ENCODE data around the gene TRAPPC3L.

Gene TRAPPC3L

GRCh38 chr6:116542426-116542825 lies 3.1 kb downstream of the TRAPPC3L start:
- no peak overlapping the region for H4K8ac ChIP-seq (ENCODE audit: low read length)
- no peaks in the 10 kb centered on the region for H3K79me1 ChIP-seq (replicated peaks; ENCODE audit: low read length, poor library complexity, severe bottlenecking)
- H3K9me3 ChIP-seq (ENCODE audit: control insufficient read depth, low read length), result no peaks in the 10 kb centered on the region
- no peaks in the 10 kb centered on the region for H3K4me1 ChIP-seq (ENCODE audit: control insufficient read depth, insufficient read depth, low read depth, low read length)
- no peak overlapping the region for H3K9ac ChIP-seq (ENCODE audit: low read length)
- no peak overlapping the region for H3K18ac ChIP-seq (ENCODE audit: low read depth in 1 of 2, low read length in 2 of 2)
- H2BK120ac ChIP-seq (ENCODE audit: low read depth, low read length), result no peak overlapping the region
- H3K27me3 ChIP-seq (ENCODE audit: control insufficient read depth in 1 of 2, insufficient read depth in 1 of 2, low read length in 2 of 2), result no peaks in the 10 kb centered on the region
- H3K4me3 ChIP-seq (ENCODE audit: insufficient read depth in 1 of 2, low read depth in 1 of 2, low read length in 2 of 2), result no peak overlapping the region
- H2AK5ac ChIP-seq (ENCODE audit: low read length, severe bottlenecking), result no peak overlapping the region
- no peak overlapping the region for H3K4ac ChIP-seq (ENCODE audit: low read depth in 1 of 2, low read length in 2 of 2)
- H2BK15ac ChIP-seq (ENCODE audit: low read depth, poor library complexity, severe bottlenecking), result no peak overlapping the region
- H4K91ac ChIP-seq (ENCODE audit: low read length), result no peak overlapping the region
- DNase-seq, result no peak
- H3K27ac ChIP-seq (ENCODE audit: low read length, poor library complexity, severe bottlenecking), result no peak overlapping the region
- H3K4me2 ChIP-seq (ENCODE audit: low read length, poor library complexity, severe bottlenecking), result no peak overlapping the region
- H2AFZ ChIP-seq (ENCODE audit: low read depth, low read length), result no peak overlapping the region
- no peak overlapping the region for H2BK12ac ChIP-seq (ENCODE audit: low read length in 2 of 2)
- no peak overlapping the region for H3K23ac ChIP-seq (ENCODE audit: low read length in 2 of 2)
- no peak overlapping the region for H2BK5ac ChIP-seq (ENCODE audit: low read depth, low read length, poor library complexity, severe bottlenecking)
- no peak overlapping the region for H3K14ac ChIP-seq (ENCODE audit: low read length in 2 of 2)
- H3K36me3 ChIP-seq (ENCODE audit: control insufficient read depth in 1 of 2, insufficient read depth in 2 of 2, low read depth in 1 of 2, low read length in 2 of 2), result no peaks in the 10 kb centered on the region

- Histone ChIP-seq H3K27me3 (ENCODE audit: control insufficient read depth in 1 of 2, insufficient read depth in 1 of 2, low read length in 2 of 2) (no peaks in the 10 kb centered on the region), H2BK15ac (ENCODE audit: low read depth, poor library complexity, severe bottlenecking) (no peak overlapping the region), H4K91ac (ENCODE audit: low read length) (no peak overlapping the region), H3K36me3 (ENCODE audit: control insufficient read depth in 1 of 2, insufficient read depth in 2 of 2, low read depth in 1 of 2, low read length in 2 of 2) (no peaks in the 10 kb centered on the region), H3K9ac (ENCODE audit: low read length) (peak overlapping the region; percentile 23), H3K23ac (ENCODE audit: low read length in 2 of 2) (no peak overlapping the region), H3K14ac (ENCODE audit: low read length in 2 of 2) (no peak overlapping the region), H3K9me3 (ENCODE audit: control insufficient read depth, low read length) (no peaks in the 10 kb centered on the region), H4K8ac (ENCODE audit: low read length) (no peak overlapping the region), H2AK5ac (ENCODE audit: low read length, severe bottlenecking) (no peak overlapping the region), H3K79me1 (replicated peaks; ENCODE audit: low read length, poor library complexity, severe bottlenecking) (no peaks in the 10 kb centered on the region), H3K4me1 (ENCODE audit: control insufficient read depth, insufficient read depth, low read depth, low read length) (no peaks in the 10 kb centered on the region), H3K4me2 (ENCODE audit: low read length, poor library complexity, severe bottlenecking) (no peak overlapping the region), H3K4me3 (ENCODE audit: insufficient read depth in 1 of 2, low read depth in 1 of 2, low read length in 2 of 2) (no peak overlapping the region), H2AFZ (ENCODE audit: low read depth, low read length) (no peak overlapping the region), H2BK120ac (ENCODE audit: low read depth, low read length) (no peak overlapping the region), H3K27ac (ENCODE audit: low read length, poor library complexity, severe bottlenecking) (no peak overlapping the region), H2BK12ac (ENCODE audit: low read length in 2 of 2) (no peak overlapping the region), H3K18ac (ENCODE audit: low read depth in 1 of 2, low read length in 2 of 2) (no peak overlapping the region), H2BK5ac (ENCODE audit: low read depth, low read length, poor library complexity, severe bottlenecking) (no peak overlapping the region), H3K4ac (ENCODE audit: low read depth in 1 of 2, low read length in 2 of 2) (no peak overlapping the region)
- 29% methylated on average over 3 of the region's 4 CpGs for WGBS
- peak; percentile 73 for DNase-seq
Observed at GRCh38 chr6:116536216-116536621, 9.3 kb downstream of the TRAPPC3L start.

GRCh38 chr6:116535109-116535508 lies 10.4 kb downstream of the TRAPPC3L start:
- H3K4ac ChIP-seq (ENCODE audit: low read depth in 1 of 2, low read length in 2 of 2), result no peak overlapping the region
- H3K18ac ChIP-seq (ENCODE audit: low read depth in 1 of 2, low read length in 2 of 2), result no peak overlapping the region
- H3K9ac ChIP-seq (ENCODE audit: low read length), result no peak overlapping the region
- no peaks in the 10 kb centered on the region for H3K79me1 ChIP-seq (replicated peaks; ENCODE audit: low read length, poor library complexity, severe bottlenecking)
- H3K27ac ChIP-seq (ENCODE audit: low read length, poor library complexity, severe bottlenecking), result no peak overlapping the region
- peaks cover 3% of the 10 kb centered on the region for H3K4me1 ChIP-seq (ENCODE audit: control insufficient read depth, insufficient read depth, low read depth, low read length)
- no peak overlapping the region for H4K91ac ChIP-seq (ENCODE audit: low read length)
- H2AFZ ChIP-seq (ENCODE audit: low read depth, low read length), result no peak overlapping the region
- no peak overlapping the region for H2BK15ac ChIP-seq (ENCODE audit: low read depth, poor library complexity, severe bottlenecking)
- no peak overlapping the region for H4K8ac ChIP-seq (ENCODE audit: low read length)
- H2BK5ac ChIP-seq (ENCODE audit: low read depth, low read length, poor library complexity, severe bottlenecking), result no peak overlapping the region
- H3K23ac ChIP-seq (ENCODE audit: low read length in 2 of 2), result no peak overlapping the region
- DNase-seq, result no peak
- no peaks in the 10 kb centered on the region for H3K27me3 ChIP-seq (ENCODE audit: control insufficient read depth in 1 of 2, insufficient read depth in 1 of 2, low read length in 2 of 2)
- no peak overlapping the region for H2BK120ac ChIP-seq (ENCODE audit: low read depth, low read length)
- H3K9me3 ChIP-seq (ENCODE audit: control insufficient read depth, low read length), result no peaks in the 10 kb centered on the region
- no peak overlapping the region for H3K4me2 ChIP-seq (ENCODE audit: low read length, poor library complexity, severe bottlenecking)
- H3K36me3 ChIP-seq (ENCODE audit: control insufficient read depth in 1 of 2, insufficient read depth in 2 of 2, low read depth in 1 of 2, low read length in 2 of 2), result no peaks in the 10 kb centered on the region
- H3K14ac ChIP-seq (ENCODE audit: low read length in 2 of 2), result no peak overlapping the region
- H3K4me3 ChIP-seq (ENCODE audit: insufficient read depth in 1 of 2, low read depth in 1 of 2, low read length in 2 of 2), result no peak overlapping the region
- no peak overlapping the region for H2AK5ac ChIP-seq (ENCODE audit: low read length, severe bottlenecking)
- H2BK12ac ChIP-seq (ENCODE audit: low read length in 2 of 2), result no peak overlapping the region

GRCh38 chr6:116533233-116533957 lies 12.1 kb downstream of the TRAPPC3L start:
- H3K27ac ChIP-seq (ENCODE audit: low read length, poor library complexity, severe bottlenecking), result no peak overlapping the region
- no peak overlapping the region for H3K4me3 ChIP-seq (ENCODE audit: insufficient read depth in 1 of 2, low read depth in 1 of 2, low read length in 2 of 2)
- H2BK12ac ChIP-seq (ENCODE audit: low read length in 2 of 2), result no peak overlapping the region

More at GRCh38 chr6:116533233-116533957, 12.1 kb downstream of the TRAPPC3L start:
- no peak overlapping the region for H3K14ac ChIP-seq (ENCODE audit: low read length in 2 of 2)
- no peak overlapping the region for H2BK5ac ChIP-seq (ENCODE audit: low read depth, low read length, poor library complexity, severe bottlenecking)
- no peak overlapping the region for H4K91ac ChIP-seq (ENCODE audit: low read length)
- no peak overlapping the region for H3K4ac ChIP-seq (ENCODE audit: low read depth in 1 of 2, low read length in 2 of 2)
- H3K79me1 ChIP-seq (replicated peaks; ENCODE audit: low read length, poor library complexity, severe bottlenecking), result no peaks in the 10 kb centered on the region
- H4K8ac ChIP-seq (ENCODE audit: low read length), result no peak overlapping the region
- H3K23ac ChIP-seq (ENCODE audit: low read length in 2 of 2), result no peak overlapping the region
- DNase-seq, result no peak
- H3K4me2 ChIP-seq (ENCODE audit: low read length, poor library complexity, severe bottlenecking), result no peak overlapping the region
- H2AFZ ChIP-seq (ENCODE audit: low read depth, low read length), result no peak overlapping the region
- H3K9me3 ChIP-seq (ENCODE audit: control insufficient read depth, low read length), result no peaks in the 10 kb centered on the region
- H2BK15ac ChIP-seq (ENCODE audit: low read depth, poor library complexity, severe bottlenecking), result no peak overlapping the region
- H2AK5ac ChIP-seq (ENCODE audit: low read length, severe bottlenecking), result no peak overlapping the region
- H2BK120ac ChIP-seq (ENCODE audit: low read depth, low read length), result no peak overlapping the region
- H3K36me3 ChIP-seq (ENCODE audit: control insufficient read depth in 1 of 2, insufficient read depth in 2 of 2, low read depth in 1 of 2, low read length in 2 of 2), result no peaks in the 10 kb centered on the region
- H3K18ac ChIP-seq (ENCODE audit: low read depth in 1 of 2, low read length in 2 of 2), result no peak overlapping the region
- H3K27me3 ChIP-seq (ENCODE audit: control insufficient read depth in 1 of 2, insufficient read depth in 1 of 2, low read length in 2 of 2), result no peaks in the 10 kb centered on the region
- H3K9ac ChIP-seq (ENCODE audit: low read length), result no peak overlapping the region
- peaks cover 10% of the 10 kb centered on the region for H3K4me1 ChIP-seq (ENCODE audit: control insufficient read depth, insufficient read depth, low read depth, low read length)
- 64% methylated on average over 8 of the region's 9 CpGs for whole genome bisulfite sequencing
